NOMO-1 (cell line): ENCODE results near the gene MAPK11.

Source experiments
- DNase-seq, 2 experiments: peaks; one replicate each; lab custom pipeline; 2025; ENCODE audit not compliant: unreplicated experiment in 2 of 2; lab: John Stamatoyannopoulos, UW

The MAPK11 gene

DNA sequence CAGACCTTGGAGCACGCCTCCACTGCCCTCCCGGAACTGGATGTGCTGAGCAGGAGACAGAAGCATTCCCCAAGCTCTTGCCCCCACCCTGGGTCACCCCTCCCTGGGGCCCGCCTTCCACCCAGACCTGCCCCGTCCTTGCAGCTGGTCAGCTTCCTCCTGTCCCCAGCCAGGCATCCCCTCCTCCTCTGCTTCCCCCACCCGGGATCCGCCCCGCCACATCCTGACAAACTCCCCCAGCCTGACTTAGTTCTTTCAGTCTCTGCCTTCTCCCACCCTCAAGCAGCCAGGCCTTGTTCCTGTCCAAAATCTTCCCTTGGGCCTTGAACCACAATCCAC lies 38.4 kb upstream of the MAPK11 start:
- peak; percentile 35 to 67 for DNase-seq

DNA sequence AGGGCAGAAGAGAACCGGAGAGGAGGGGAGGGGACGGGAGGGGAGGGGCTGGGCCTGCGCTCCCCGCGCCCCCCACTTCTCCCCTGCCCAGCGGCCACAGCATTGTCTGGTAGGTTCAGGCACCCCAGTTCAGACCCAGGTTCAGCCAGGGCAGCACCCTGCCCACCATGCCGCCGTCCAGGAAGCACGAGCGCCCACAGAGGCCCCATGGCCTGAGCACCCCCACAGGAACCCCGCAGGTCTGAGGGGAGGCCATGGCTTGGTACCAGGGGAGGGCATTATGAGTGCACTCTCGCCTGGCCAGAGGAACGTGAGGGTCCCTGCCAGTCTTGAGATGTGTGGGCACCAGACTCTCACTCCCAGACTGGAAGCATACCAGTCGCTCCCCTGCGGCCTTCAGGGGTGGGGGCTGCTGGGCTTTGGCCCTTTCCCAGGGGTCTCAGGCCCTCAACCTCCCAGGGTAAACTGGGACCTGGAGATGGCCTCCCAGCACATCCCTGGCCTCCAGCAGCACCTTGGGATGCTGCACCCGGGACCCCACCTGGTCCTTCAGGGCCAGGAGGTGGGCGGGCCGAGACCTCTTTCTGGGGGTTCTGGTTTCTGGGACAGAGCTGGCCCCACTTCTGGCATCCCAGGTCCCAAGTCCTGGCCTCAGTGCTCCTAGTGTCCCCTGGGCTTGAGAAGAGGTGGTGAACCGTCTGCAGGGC lies 37.9 kb upstream of the MAPK11 start:
- DNase-seq = peak in 1 of 2 experiments; percentile 35

DNA sequence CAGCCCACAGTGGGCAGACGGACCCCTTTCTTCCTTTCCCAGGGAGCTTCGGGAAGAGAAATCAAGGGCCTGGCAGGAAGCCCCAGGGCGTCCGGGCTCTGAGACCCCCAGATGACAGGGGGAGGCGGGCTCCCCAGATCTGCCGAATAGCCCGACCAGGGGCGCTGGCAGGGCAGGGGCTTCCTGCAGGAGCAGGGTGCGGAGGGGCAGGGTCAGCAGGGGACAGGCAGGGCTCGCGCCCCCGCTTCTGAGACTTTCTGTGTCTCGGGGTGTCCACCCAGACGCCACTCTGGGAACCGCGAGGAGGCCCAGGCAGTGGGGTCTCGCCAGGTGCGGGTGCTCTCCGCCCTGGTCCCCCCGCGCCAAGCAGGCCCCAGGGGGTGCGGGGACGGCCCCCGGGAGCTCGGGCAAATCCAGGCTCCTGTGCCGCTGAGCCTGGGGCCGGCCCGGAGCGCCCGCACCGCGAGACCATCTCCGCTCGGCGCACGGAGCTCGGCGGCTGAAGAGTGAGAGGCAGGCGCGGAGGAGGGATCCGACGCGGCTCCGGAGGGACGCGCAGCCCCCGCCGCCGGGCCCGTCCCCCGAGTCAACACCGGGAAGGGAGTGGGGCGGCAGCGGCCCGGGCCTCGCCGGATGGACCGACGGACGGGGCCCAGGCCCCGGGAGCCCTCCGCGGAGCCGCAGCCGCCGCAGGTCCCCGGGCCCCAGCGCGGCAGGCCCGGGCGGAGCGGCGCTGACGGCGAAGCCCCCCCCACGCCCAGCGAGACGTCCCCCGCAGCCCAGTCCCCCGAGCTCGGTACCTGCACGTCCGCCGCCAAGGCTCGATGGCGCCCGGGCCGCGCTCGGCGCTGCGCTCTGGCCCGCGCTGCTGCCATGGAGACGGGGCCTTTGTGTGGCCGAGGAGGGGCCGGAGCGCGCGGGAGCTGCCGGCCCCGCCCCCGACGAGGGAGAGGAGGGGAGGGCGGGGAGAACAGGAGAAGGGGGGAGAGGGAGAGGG lies 36.9 kb upstream of the MAPK11 start, which contains the start of gene PLXNB2:
Gene PLXNB2 (minus strand): TSS at position 894 of the 997 bp plus-strand sequence. CDS start 17,062 bp downstream, outside the sequence.
- DNase-seq = peak; percentile 76 to 87

DNA sequence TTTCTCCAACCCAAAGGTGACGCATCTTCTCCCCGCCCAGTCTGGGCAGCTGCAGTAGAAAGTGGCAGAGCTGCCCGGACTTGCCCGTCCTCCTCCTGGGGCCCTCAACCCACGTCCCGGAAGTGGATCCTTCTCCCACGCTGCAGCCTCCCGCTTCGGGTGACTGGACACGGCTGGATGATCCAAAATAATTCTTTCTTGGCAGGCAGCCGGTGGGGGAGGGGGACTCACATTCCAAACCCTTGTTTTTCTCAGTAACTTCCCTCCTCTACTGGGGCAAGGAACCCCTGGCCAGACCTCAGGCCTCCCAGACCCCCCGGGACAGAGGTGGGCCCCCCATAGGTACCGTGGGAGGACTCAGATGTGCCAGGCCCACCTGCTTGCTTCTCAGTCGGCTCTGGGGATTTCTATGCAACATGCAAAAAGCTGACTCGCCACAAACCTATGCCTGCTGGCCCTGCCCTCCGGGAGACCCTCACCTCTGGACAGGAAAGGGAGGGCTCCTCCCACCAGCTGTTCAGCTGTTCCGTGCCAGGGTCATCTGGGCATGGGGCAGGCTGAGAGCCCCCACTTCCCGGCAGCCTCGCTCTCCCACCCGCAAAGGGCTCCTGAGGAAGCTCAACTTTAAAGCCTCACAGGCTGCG lies 35.9 kb upstream of the MAPK11 start:
- peak; percentile 76 to 88 for DNase-seq

DNA sequence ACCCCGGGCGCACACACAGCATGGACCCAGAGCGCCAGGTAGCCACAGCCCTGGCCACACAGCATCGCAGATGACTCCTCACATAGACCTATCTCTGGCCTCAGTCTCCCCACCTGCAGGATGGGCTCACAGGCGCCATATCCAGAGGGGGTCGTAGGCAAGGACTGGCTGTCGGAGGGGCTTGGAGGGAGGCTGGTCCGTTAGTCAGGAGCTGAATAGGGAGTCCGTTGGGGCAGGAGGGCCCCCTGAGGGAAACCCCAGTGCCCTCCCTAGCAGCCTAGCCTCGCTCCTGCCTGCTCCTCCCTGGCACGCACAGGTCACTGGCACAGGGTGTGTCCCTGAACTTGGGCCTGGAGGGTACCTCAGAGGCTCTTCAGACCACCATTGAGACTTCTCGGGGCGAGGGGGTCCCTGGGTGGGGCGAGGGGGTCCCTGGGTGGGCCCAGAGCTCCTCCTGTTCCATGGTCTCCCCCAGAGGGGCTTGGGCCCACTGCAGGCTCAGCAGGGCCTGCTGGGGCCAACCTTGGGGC lies 35.3 kb upstream of the MAPK11 start:
- DNase-seq = peak in 1 of 2 experiments; percentile 59

DNA sequence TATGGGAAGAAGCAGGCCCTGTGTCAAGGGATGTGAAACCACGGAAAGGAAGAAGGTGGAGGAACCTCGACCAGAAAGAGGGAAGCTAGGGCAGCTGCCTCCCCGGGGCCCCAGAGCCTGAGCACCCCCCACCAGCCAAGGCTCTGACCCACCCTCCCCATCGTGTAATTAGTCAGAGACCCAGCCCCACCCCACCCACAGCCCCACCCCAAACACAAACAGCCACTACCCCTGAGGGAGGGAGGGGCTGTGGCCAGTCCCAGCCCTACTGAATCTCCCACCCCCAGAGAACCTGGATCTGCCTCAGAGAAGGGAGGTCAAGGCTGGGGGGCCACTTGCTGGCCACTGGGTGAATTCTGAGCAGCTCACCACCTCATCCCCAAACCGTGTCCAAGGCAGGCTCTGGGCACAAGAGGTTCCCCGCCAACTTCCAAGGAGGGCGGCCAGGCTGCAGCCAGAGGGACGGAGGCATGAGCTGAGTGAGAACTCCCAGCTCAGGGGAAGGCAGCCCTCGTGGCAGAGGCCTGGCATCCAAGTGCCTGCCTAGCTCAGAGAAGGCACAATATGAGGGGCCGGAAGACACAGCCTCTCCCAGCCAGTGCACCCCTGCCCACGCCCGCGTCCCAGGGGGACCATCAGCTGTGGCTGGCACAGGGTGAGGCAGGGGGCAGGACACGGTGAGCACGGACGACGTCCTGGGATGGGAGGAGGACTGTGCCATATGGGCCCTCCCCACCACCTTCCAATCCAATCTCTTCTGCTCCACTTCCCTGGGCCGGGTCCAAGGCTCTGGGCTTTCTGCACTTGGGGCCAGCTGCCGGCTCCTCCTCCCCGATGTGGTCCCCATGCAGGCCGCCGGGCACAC lies 34.6 kb upstream of the MAPK11 start:
- DNase-seq = peak; percentile 81 to 91

DNA sequence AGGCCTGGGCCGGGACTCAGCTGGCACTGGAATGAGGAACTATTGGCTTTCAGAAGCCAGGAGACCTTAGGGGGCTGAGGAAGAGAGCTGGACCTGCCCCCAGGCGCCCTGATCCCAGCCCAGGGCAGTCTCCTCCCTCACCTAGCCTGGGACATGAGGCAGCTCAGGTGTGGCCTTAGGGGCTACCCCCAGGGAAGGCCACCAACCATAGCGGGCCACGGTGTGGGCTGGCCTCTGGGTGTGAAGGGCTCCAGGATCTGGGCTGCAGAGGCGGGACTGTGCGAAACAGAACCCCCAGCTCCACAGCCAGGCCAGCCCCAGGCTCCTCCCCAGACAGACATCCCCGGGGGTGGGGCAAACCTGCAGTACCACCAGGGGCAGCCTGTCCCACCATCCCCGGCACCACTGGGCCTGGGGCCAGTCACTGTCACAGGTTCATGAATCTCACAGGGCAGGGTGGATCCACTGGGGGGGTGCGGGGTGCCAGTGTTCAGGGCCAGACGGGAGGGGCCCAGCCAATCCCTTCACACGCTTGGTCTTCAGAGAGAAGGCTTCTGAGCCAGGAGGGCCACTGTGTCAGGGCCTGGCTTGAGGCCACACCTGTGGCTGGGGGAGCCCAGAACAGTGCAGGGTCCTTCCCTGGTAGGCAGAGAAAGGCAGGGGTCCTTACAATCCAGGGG lies 33.8 kb upstream of the MAPK11 start:
- DNase-seq = peak; percentile 65 to 70

DNA sequence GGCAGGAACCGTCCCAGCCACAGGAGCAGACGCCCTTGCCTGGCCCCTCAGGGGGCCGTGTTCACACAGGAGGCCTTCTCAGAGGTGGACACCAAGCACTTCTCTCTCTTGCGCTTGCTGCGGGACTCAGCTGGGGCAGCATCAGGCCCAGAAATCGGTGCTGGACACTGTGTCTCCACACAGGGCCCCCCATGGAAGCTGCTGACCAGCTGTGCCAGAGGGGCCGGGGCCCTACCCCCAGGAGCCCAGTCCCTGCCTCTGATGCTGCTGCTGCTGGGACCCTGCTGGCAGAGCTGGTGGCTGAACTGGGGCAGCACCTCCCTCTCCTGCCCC lies 33.3 kb upstream of the MAPK11 start:
- DNase-seq = no peak

DNA sequence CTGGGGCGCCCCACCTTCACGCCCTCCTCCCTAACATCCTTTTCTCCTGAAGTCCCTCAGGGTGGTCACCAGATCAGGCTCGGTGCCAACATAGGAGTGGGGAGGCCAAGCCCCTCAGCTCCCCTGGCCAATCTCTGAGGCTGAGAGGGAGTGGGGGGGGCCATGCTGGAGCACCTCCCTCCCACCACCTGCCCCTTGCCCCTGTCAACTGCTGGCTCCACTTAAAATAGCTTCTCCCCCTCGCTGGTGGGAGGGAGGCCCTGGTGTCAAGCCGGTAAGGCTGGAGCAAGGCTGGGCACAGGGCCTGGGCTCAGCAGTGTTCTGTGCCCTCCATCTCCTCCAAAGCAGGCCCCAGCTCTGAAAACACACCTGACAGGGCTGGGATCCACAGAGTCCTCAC lies 32.4 kb upstream of the MAPK11 start:
- no peak for DNase-seq

DNA sequence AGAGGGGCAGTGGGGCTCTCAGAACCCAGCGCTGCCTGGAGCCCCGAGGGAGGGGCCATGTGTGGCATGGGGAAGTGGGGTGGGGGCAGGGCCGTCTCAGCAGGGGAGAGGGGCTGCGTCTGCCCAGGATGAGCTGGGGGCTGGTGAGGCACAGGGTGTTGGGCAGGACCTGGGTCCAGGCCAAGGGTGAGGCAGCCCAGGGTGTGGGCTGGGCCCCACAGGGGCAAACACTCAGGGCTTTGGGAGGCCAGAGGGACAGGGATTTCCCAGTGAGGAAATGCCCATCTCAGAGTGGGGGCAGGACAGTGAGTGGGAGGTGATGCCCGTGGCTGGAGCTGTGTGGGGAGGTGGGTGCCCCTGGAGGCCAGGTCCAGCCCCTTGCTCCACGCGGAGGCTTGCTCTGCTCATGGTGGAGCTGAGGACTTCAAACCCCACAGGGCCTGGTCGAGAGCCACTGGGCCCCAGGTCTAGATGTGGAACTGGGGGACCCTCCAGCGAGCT lies 31.9 kb upstream of the MAPK11 start:
- DNase-seq = no peak

DNA sequence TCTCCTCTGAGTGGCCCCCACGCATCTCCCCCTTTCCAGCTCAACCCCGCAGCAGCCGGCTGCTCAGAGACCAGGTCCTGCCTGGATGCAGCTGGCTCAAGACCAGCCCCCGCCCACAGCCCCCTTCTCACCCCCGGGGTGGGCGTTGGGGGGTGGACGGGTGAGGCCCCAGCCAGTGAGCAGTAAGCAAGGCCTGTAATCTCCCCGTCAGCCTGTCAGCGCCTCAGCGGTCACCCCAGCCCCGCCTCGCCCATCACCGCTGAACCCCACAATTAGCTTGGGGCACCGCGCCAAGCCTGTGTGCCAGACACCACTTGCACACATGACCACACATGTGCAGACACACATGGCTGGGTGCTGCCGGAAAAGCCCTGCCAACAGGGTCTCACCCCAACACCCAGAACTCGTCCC lies 31.4 kb upstream of the MAPK11 start:
- no peak for DNase-seq

DNA sequence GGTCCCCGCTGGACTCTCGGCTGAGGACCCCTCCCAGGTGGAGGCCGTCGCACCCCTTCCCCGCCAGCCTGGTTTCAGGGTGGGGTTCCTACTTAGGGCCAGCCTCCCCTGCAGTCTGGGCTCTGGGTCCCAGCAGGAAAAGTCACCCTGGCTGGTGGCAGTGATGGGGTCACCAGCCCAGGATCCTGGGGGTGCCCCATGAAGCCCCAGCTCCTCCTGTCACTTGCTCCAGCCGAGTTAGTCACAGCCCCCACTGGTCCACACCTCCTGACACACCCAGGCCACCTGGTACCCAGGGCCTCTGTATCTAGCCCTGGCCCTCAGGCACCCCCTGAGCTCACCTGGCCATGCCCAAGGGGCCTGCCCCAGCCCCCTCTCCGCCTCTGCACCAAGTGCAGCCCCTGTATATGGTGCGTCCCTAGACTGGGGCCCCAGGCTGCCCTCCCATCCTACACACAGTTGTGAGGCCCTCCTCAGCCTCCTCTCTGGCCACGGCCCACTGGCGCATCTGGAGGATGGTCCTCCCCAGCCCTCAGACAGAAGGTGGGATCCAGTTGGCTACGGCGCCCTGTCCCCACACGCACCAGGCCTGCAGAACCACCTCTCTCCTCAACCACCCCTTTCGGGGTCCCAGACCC lies 30.6 kb upstream of the MAPK11 start:
- no peak for DNase-seq

DNA sequence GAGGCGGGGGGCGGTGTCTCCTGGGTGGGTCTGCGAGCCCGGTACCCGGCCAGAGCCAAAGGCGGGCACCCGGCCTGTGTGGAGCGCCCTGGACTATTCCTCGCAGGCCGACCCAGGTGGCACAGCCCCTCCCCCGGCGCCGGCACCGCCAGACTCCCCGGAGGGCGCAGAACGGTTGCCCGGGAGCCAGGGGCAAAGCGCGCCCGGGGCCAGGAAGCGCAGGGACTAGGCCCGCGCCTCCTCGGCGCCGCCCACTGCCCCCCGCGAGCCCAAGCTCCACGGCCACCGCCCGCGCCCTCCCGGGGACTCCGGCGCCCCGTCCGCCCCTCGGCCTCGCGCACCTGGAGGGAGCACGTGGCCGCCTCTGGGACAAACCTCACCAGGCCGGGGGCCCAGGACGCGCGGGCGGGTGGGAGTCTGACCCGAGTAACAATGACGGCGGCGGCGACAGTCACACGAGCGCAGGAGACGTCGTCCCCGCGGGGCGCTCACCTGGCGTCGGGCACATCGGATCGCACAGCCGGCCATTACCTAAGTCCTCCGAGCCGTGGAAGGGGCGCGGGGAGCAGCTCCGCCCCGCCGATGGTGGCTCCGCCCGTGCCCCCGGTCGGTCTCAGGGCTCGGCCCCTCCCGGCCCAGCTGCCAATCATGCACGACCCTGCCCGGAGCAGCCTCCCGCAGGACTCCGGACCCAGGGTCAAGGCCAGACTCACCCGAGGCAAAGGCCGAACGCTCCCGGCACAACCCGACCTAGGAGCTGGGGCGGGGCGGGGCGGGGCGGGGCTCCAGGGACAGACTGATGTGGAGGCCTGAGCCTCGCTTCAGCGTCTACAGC lies 29.8 kb upstream of the MAPK11 start:
- no peak for DNase-seq

DNA sequence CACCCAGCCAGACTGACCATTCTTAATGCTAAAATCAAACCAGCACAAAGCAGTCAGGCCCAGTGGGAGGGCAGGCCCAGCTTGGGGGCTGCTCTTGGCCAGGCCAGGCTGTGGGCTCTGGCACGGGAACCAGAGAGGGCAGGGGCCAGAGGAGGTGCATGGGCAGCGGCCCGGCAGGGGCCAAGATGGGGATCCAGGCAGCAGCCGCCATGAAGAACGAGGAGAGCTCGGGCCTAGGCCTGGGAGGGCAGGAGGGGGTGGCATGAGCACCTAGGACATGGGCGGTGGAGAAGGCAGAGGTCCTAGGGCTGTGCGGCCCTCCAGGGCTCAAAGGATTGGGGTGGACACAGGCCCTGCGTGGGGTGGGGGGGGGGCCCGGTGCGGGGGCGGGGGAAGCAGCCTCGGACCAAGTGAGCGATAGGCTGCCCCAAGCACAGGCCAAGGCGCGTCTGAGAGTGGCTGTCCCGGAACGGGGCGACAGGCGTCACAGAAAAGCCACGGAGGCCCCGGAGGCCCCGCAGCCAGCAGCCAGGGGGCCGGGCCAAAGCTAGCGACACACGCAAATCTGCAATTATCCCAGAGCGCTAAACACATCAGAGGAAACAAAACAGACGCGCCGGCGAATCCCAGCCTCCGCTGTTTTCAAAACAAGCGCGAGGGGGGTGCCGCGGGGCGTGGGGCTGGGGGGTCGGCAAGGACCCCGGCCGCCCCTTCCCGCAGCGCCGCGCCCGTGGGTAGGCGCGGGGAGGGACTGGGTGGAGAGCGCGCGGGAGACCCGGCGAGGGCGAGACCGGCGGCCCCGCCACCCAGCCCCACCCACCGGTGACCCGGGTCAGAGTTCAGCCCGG lies 29.0 kb upstream of the MAPK11 start:
- DNase-seq = no peak

DNA sequence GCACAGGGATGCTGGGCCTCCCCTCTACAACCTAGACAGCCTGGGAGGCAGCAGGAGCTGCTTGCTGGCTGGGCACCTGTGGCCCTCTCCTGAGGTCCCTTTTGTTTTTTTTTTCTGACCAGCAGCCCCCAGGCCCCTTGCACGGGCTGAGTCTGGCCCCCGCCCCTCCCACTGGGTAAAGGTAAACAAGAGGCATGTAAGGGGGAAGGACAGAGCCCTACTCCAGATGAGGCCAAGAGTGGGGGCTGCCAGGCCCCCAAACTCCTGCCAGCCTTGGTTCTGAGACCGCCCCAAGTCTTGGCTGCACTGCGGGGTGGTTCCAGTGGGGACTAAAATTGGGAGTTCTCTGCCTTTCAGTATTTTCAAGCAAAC lies 28.1 kb upstream of the MAPK11 start:
- DNase-seq = no peak

DNA sequence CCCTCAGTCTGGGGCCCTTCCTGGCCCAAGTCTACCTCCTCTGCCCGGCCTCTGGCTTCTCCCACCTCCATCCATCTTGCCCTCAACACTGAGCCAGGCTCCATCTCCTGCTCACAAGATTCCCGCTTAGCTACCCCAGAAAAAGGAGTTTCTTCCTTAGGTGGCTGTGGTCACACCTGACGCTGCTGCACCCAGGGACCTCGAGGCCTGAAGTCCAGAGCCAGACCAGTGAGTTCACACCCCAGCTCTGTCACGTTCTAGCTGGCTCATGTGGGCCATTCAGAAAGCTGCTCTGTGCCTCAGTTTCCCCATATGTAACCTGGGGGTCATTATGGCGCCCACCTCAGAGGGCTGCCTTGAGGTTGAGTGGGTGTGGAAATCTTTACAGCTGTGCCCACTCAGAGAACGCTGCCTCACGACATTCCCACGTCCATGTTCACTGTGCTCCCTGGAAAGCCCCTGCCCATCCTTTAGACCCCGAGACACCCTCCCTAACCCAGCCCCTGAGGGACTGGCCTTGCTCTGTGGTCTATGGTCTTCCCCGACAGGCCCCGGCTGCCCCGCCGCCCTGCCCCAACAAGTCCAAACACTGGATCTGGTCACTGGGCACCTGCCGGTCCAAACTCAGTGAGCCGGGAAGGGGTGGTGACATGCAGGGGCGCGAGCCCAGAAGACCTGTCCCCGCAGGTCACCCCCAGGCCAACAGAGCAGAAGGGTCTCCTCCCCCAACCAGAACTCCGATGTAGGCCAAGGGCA lies 27.5 kb upstream of the MAPK11 start:
- DNase-seq = no peak
